Right lobe of liver (tissue), 6 donors: ENCODE results near the gene C1QTNF6. TPM values are rescaled to one million over a fixed set of nuclear protein-coding genes. Genes with fewer than 3 reads are reported as not detected.
A peak's percentile ranks its signal among the peaks of the same experiment; 100 is the strongest.

Experiments used
- ATAC-seq, 4 donors: fragments of 200-7000 bp; cut with Tn5 transposase; one replicate each; pipeline ENCODE4 v1.9.1; 2020; ENCODE audit warnings: mild to moderate bottlenecking in 4 of 4, moderate library complexity in 4 of 4
- DNase-seq, 3 donors: peaks; one replicate each; pipeline ENCODE4 v3.0.0-alpha.2; 2020
- H3K27ac ChIP-seq, 3 donors: fragments of 200-600 bp; one replicate each; pipeline ENCODE4 v1.8.0; 2022
- H3K27me3 ChIP-seq, 2 donors: fragments of 200-600 bp; one replicate each; pipeline ENCODE4 v1.8.0; 2022
- H3K36me3 ChIP-seq, 4 donors: fragments of 200-600 bp; sonication (generic) in 1 of 4; one replicate each; pipeline versions ENCODE4 v1.5.1 to v1.8.0; 2017 to 2022; ENCODE audit warnings: control low read depth in 1 of 4
- H3K4me1 ChIP-seq, 4 donors: fragments of 200-600 bp; sonication (generic) in 1 of 4; one replicate each; pipeline versions ENCODE4 v1.5.1 to v1.8.0; 2017 to 2022; ENCODE audit warnings: control low read depth in 1 of 4
- H3K4me3 ChIP-seq, 3 donors: fragments of 200-600 bp; one replicate each; pipeline ENCODE4 v1.8.0; 2022
- H3K9me3 ChIP-seq, 4 donors: fragments of 200-600 bp; sonication (generic) in 1 of 4; one replicate each; pipeline versions ENCODE4 v1.5.1 to v1.8.0; 2017 to 2022; ENCODE audit warnings: control low read depth in 1 of 4
- CTCF ChIP-seq, 4 donors: fragments of 200-600 bp in 3 of 4; fragments of 450-650 bp in 1 of 4; IDR thresholded peaks; one replicate each; pipeline versions ENCODE4 v1.5.1 to v1.8.0; 2016 to 2022; ENCODE audit warnings: antibody characterized with exemption in 4 of 4, mild to moderate bottlenecking in 2 of 4
- POLR2A ChIP-seq: fragments of 450-650 bp; IDR thresholded peaks from one replicate; pipeline ENCODE4 v1.6.1; 2017; ENCODE audit warnings: antibody characterized with exemption, mild to moderate bottlenecking
- WGBS: methylation state at CpG from one replicate; pipeline ENCODE4 v1.1.6; 2018; ENCODE audit warnings: low coverage, low lambda C conversion rate; ENCODE audit not compliant: insufficient coverage; ENCODE audit errors: missing lambda C conversion rate; 5-methylcytosine and 5-hydroxymethylcytosine counted together
- intact Hi-C, 2 donors: fragments of 100-400 bp; cut with DNase I; formaldehyde crosslinking; loops; one replicate each; pipeline versions ENCODE4 v1.11.2 to v1.14.1; 2022
- long read RNA-seq: library from polyadenylated mRNA; unstranded; transcript quantifications from one replicate; pipeline ENCODE4 v2.0.0, GENCODE V29; 2019
- total RNA-seq, 6 experiments: library from RNA; depleted of rRNA in 2 of 6; stranded (reverse); fragments of >200 nt in 2 of 6; fragmentation: NEBNext Ultra II Directional in 3 of 6; extraction: Animal tissue kit (Norgen Biotek cat#: 25700) in 3 of 6; gene quantifications; one replicate each; pipeline versions ENCODE4 v1.1.0 to v1.2.4, GENCODE V29; 2016 to 2023
- donor health status: DM: no; HTN: yes; CAD: no.
- donor health status: DM: no; HTN: no; CAD: no.
- donor health status: DM: no; HTN: no; CAD: no.
- donor health status: DM: no; HTN: yes; CAD: no.
- donor health status: DM: no; HTN: yes; CAD: no.

C1QTNF6 gene
- total RNA-seq = 10 to 100 TPM in 2 of 6 experiments, 1 to 10 TPM in 4; 3.3 to 12.6 (median 6.3) TPM
- long read RNA-seq, partial matches to known transcripts = 0 of 2 reads
- long read RNA-seq, other reads (novel, unspliced or antisense) = 2 of 2 reads

GRCh38 chr22:37187891-37188761 lies at the start of gene C1QTNF6:
TSS of gene C1QTNF6 (minus strand) at chr22:37188247. CDS start at chr22:37188213, 34 bp downstream.
- peak in 2 of 3 donors; percentile 37 to 58 for DNase-seq
- no peaks in the 10 kb centered on the region for H3K27me3 ChIP-seq
- H3K27ac ChIP-seq = peak within 1 kb of the TSS; percentile 36 to 81 (median 45)
- TF ChIP-seq CTCF (IDR thresholded peaks at IDR 0.05) = no peak
- TF ChIP-seq POLR2A = no peak
- 53% methylated on average over 10 of the region's 17 CpGs for WGBS
- peaks cover 0 to 4% (median 0%) of the 10 kb centered on the region in 4 donors for H3K36me3 ChIP-seq
- peaks cover 0 to 6% (median 0%) of the 10 kb centered on the region in 4 donors for H3K4me1 ChIP-seq
- peak within 1 kb of the TSS in 1 of 3 donors; percentile 4 for H3K4me3 ChIP-seq
- intact Hi-C loops = no loop called here
- ATAC-seq = peak; percentile 53 to 63 (median 62)
- no peaks in the 10 kb centered on the region for H3K9me3 ChIP-seq

DNA sequence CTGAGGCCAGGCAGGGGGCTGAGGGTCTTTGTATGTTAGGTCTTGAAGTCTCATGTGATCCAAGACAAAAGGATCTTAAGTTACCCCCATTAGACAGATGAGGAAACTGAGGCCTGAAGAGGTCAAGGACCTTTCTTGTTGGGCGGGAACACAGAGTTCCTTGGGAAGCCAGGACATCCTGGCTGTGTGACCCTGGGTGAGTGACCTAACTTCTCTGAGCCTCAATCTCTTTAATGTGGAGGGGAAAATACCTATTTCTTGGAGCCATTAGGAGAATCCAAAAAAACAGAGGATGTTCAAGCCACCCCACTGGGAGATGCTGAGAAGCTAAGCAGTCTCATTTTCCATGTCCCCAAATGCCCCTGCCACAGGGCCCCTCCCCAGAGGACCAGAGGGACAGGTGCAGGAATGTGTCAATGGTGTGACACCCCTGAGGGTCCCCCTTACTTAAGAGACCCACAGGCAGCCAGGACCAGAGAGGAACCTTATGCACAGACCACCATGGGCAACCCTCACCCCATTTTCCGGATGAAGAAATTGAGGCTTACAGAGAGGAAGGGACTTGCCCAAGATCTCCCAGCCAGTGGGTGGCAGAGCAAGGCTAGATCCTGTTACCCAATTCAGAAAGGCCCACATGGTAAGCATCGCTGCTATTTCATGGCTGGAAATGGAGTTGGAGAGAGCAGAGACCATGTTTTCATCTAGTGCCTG lies 48.0 kb upstream of the C1QTNF6 start:
- DNase-seq (peak in 1 of 3 donors; percentile 6), ATAC-seq (no peak)
- no peak overlapping the region for H3K4me3 ChIP-seq
- intact Hi-C loops = no loop called here
- H3K4me1 ChIP-seq = no peaks in the 10 kb centered on the region
- TF ChIP-seq POLR2A (no peak), CTCF (IDR thresholded peaks at IDR 0.05) (no peak)
- no peak overlapping the region for H3K27ac ChIP-seq
- no peaks in the 10 kb centered on the region for H3K36me3 ChIP-seq
- no peaks in the 10 kb centered on the region for H3K9me3 ChIP-seq
- H3K27me3 ChIP-seq = no peaks in the 10 kb centered on the region
- 69% methylated on average over 2 of the region's 3 CpGs for WGBS

- no peaks in the 10 kb centered on the region for H3K4me1 ChIP-seq
- DNase-seq (peak in 2 of 3 donors; percentile 11 to 31), ATAC-seq (no peak)
- H3K9me3 ChIP-seq = no peaks in the 10 kb centered on the region
- no peak overlapping the region for H3K4me3 ChIP-seq
- intact Hi-C loops = no loop called here
- 72% methylated on average over 9 of the region's 16 CpGs for WGBS
- H3K27ac ChIP-seq = no peak overlapping the region
- H3K36me3 ChIP-seq = no peaks in the 10 kb centered on the region
- TF ChIP-seq CTCF (IDR thresholded peaks at IDR 0.05) = no peak
- TF ChIP-seq POLR2A = no peak
- H3K27me3 ChIP-seq = no peaks in the 10 kb centered on the region
Measured at GRCh38 chr22:37234736-37235711, 47.0 kb upstream of the C1QTNF6 start.
